ENCODE data around the gene MCTP2. TPM values are rescaled to one million over a fixed set of nuclear protein-coding genes. Genes with fewer than 3 reads are reported as not detected.

The MCTP2 gene
- total and polyA plus RNA-seq, 7 donors, result 1.5 to 12.2 (median 4.4) TPM

GRCh38 chr15:94359716-94360115 lies 128.4 kb downstream of the MCTP2 start:
- intact Hi-C loops (cut with DNase I), result no loop called here
- Histone ChIP-seq H3K36me3 (no peaks in the 10 kb centered on the region), H3K4me3 (no peak overlapping the region), H3K27me3 (no peaks in the 10 kb centered on the region), H3K27ac (no peak overlapping the region), H3K9me3 (no peaks in the 10 kb centered on the region), H3K4me1 (no peaks in the 10 kb centered on the region)
- 94% methylated on average over 3 of the region's 3 CpGs for WGBS, 2 donors
- TF ChIP-seq EP300 (IDR thresholded peaks at IDR 0.05) (no peak), POLR2AphosphoS5 (IDR thresholded peaks at IDR 0.05) (no peak), POLR2A (IDR thresholded peaks at IDR 0.05) (no peak), CTCF (IDR thresholded peaks at IDR 0.05) (no peak)
- DNase-seq, result no peak

GRCh38 chr15:94360251-94360685 lies 128.9 kb downstream of the MCTP2 start:
- no peak overlapping the region for H3K27ac ChIP-seq
- H3K27me3 ChIP-seq, result no peaks in the 10 kb centered on the region
- no peaks in the 10 kb centered on the region for H3K4me1 ChIP-seq
- H3K9me3 ChIP-seq, result no peaks in the 10 kb centered on the region
- no peak overlapping the region for H3K4me3 ChIP-seq
- intact Hi-C loops (cut with DNase I), result no loop called here
- no peaks in the 10 kb centered on the region for H3K36me3 ChIP-seq
- no peak for TF ChIP-seq POLR2AphosphoS5 (IDR thresholded peaks at IDR 0.05)
- TF ChIP-seq CTCF (IDR thresholded peaks at IDR 0.05), result no peak
- no peak for TF ChIP-seq POLR2A (IDR thresholded peaks at IDR 0.05)
- TF ChIP-seq EP300 (IDR thresholded peaks at IDR 0.05), result no peak
- 92 to 93% methylated on average over 7 of the region's 7 CpGs for WGBS, 2 donors
- no peak for DNase-seq

- TF ChIP-seq POLR2AphosphoS5 (IDR thresholded peaks at IDR 0.05) (no peak), EP300 (IDR thresholded peaks at IDR 0.05) (no peak), POLR2A (IDR thresholded peaks at IDR 0.05) (no peak), CTCF (IDR thresholded peaks at IDR 0.05) (no peak)
- DNase-seq, result no peak
- 68 to 87% methylated on average over 4 of the region's 4 CpGs for WGBS, 2 donors
- no peaks in the 10 kb centered on the region for H3K9me3 ChIP-seq
- H3K36me3 ChIP-seq, result no peaks in the 10 kb centered on the region
- no peak overlapping the region for H3K4me3 ChIP-seq
- no peaks in the 10 kb centered on the region for H3K4me1 ChIP-seq
- H3K27me3 ChIP-seq, result no peaks in the 10 kb centered on the region
- intact Hi-C loops (cut with DNase I), result no loop called here
- H3K27ac ChIP-seq, result no peak overlapping the region
Observed at GRCh38 chr15:94362385-94363092, 131.2 kb downstream of the MCTP2 start.

GRCh38 chr15:94363382-94363781 lies 132.0 kb downstream of the MCTP2 start:
- intact Hi-C loops (cut with DNase I), result no loop called here
- no peak for DNase-seq
- no peaks in the 10 kb centered on the region for H3K36me3 ChIP-seq
- H3K4me1 ChIP-seq, result no peaks in the 10 kb centered on the region
- WGBS, 2 donors, result 94% methylated on average over 4 of the region's 4 CpGs
- no peak overlapping the region for H3K27ac ChIP-seq
- H3K27me3 ChIP-seq, result no peaks in the 10 kb centered on the region
- H3K9me3 ChIP-seq, result no peaks in the 10 kb centered on the region
- TF ChIP-seq EP300 (IDR thresholded peaks at IDR 0.05) (no peak), POLR2A (IDR thresholded peaks at IDR 0.05) (no peak), POLR2AphosphoS5 (IDR thresholded peaks at IDR 0.05) (no peak), CTCF (IDR thresholded peaks at IDR 0.05) (no peak)
- no peak overlapping the region for H3K4me3 ChIP-seq

- DNase-seq, result no peak
- TF ChIP-seq EP300 (IDR thresholded peaks at IDR 0.05) (no peak), CTCF (IDR thresholded peaks at IDR 0.05) (no peak), POLR2AphosphoS5 (IDR thresholded peaks at IDR 0.05) (no peak), POLR2A (IDR thresholded peaks at IDR 0.05) (no peak)
- Histone ChIP-seq H3K36me3 (no peaks in the 10 kb centered on the region), H3K27ac (no peak overlapping the region), H3K27me3 (peaks cover 0 to 2% (median 0%) of the 10 kb centered on the region in 3 donors), H3K4me1 (no peaks in the 10 kb centered on the region), H3K4me3 (no peak overlapping the region), H3K9me3 (no peaks in the 10 kb centered on the region)
- 75 to 89% methylated on average over 4 of the region's 4 CpGs for WGBS, 2 donors
- intact Hi-C loops (cut with DNase I), result no loop called here
Observed at GRCh38 chr15:94366781-94367180, 135.4 kb downstream of the MCTP2 start.
